GM18868 (cell line): ENCODE data around the gene ACSBG1.

ENCODE experiments used
- ATAC-seq: cut with Tn5 transposase; IDR thresholded peaks from one replicate; pipeline ENCODE4 v1.9.1; 2021; ENCODE audit warnings: mild to moderate bottlenecking, moderate library complexity; ENCODE audit not compliant: unreplicated experiment

The ACSBG1 gene

DNA sequence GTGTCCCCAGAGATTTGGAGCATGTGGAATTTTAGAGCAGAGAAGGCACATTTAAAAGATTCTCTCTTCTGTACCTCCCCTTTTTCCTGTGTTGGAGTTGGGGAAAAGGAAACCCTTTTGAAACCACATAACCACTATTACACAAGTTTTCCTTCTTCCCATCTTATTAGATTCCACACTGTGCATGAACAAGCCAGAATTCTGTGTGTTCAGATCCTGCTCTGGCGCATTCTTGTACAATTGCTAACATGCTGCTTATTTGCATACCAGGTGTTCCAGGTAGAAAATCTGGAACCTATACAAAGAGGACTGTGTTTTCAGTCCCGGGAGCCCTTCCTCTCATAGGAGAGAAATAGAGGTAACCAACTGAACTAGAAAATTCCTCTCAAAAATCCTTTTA is 100.6 kb downstream of the ACSBG1 start:
- ATAC-seq = no peak

DNA sequence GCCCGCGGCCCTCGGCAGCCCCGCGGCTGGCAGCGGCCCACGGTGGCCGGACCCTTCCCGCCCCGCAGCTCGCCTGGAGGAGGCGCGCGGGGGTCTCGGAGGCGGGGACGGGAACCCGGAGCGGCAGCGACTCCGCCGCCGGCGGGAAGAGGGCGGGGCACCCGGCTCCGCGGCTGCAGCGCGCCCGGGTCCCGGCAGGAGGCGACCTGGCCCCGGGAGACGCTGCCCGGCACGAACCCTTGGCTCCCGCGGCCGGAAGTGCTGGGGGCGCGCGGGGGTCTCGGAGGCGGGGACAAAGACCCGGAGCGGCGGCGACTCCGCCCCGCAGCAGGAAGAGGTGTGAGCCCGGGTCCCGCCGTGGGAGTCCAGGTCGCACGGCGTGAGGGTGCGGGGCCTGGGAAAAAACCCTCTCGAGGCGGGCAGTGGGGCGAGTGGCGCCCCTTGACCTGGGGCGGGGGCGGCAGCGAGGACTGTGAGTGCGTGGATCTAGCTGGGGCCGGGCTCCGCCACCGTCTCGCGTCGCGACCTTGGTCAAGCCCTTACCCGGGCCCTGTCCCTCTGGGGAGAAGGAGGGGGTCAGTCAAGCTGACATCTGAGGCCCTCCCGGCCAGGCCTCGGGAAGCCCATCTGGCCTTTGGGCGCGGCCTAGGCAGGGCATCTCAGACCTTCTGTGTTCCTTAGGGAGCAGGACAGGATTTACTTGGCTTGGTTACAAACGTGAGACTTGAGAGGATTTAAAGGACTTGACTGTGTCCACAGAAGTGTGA is 102.9 kb downstream of the ACSBG1 start, which contains the start of gene CIB2:
CIB2 (minus strand) TSS at position 151 of the 767 bp plus-strand sequence. CDS start 230 bp downstream, outside the sequence.
- peak; percentile 84 for ATAC-seq

DNA sequence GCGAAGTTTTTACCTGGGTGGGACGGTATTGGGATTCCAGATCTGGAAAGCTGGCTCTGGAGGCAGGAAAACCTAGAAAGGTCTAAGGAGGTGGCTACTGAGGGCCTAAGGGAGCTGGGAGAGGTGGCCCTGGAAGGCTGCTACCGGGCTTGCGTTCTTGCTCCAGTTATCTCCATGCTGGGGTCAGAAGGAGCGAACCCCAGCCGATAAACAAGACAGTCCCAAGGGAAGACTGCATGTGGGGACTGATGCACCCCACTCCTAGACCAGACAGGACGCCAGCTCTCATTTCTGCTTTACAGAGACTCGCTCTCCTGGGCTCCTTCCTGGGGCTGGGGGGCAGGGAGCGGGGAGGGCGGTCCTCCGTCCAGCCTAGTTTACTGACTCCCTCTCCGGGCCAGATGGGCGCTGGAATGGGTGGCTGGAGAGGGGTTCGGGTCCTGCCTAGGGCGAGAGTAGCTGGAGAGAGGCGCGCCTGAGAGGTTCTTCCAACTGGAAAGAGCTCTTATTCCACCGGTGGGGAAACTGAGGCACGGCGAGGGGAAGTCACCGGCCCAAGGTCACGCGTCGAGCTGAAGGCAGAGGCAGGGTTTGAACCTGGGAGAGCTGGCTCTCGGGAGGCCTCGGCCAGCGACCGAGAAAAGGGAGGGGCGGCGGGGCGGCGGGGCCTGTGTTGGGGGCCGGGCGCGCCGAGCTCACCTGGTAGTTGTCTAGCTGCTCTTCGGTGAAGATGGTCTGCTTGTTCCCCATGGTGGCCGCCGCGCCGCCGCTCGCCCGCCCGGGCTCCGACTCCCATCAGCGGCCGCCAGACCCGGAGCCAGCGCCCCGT is 103.7 kb downstream of the ACSBG1 start:
- peak; percentile 40 for ATAC-seq

DNA sequence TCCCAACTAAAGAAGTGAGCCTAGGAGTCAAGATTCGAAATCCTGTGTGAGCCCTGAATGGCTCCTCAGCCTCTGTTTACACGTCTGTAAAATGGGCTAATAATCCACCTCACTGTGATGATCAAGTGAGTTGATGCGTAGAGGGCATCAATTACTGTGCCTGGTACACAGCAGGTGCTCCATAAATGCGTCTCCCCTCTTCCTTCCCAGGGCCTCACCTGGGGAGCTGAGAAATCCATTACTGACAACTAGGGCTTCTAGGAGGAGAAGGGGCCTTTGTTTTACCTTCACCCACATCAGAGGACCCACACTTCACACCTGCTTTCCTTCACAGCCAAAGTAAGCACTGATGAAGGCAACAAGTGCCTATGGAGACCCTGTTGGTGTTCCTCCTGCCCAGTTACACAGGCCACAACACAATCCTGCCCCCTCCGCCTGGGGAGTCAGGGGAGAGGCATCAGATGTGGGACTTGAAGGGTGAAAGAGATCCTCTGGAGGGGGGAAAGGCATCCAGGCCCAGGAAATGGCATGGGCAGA is 104.5 kb downstream of the ACSBG1 start:
- ATAC-seq = no peak

DNA sequence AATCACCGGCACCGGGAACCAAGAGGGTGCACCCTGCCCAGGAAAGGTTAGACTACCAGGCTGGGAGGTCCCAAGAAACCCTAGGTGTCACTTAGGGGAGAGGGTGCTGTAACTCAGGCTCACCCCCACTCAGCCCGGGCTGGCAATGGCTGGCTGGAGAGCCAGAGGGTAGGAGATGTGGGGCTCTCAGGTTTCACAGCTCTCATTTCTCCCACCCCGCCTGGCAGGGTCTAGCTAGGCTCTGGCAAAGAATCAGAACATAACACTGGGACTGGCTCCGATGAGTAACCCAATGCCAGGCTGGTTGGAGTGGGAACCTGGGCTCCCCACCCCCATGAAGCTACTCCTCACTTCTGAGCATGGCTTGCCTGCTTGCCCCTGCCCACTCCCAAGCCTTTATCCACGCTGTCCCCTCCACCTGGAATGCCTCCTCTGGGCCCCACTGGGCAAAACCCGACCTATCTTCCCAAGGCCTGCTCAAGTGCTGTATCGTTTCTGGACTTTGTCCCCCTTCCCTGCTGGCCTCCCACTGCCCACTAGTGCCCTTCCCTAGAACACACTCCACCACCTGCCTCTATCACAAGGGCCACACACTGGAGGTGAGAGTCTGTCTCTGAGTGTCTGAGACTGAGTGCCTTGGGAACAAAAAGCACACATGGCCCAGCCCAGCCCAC is 105.2 kb downstream of the ACSBG1 start:
- ATAC-seq = no peak

DNA sequence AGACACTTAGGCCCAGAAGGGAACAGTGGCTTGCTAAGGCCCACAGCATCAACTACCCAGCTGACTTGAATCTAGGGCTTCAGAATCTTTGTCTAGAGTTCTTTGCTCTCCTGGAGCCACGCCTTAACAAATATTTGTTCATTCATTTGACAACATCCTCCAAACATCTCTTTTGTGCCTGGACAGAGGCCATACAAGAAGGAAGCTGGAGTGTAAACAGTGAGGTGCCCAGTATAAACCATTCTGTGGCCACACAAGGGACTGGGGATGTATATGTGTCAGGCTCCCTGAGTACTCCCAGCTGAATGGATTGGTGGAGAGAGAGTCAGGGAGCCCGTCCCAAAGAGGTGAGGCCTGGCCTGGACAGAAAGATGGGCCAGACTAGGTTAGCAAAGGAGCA is 106.5 kb downstream of the ACSBG1 start:
- ATAC-seq = no peak

DNA sequence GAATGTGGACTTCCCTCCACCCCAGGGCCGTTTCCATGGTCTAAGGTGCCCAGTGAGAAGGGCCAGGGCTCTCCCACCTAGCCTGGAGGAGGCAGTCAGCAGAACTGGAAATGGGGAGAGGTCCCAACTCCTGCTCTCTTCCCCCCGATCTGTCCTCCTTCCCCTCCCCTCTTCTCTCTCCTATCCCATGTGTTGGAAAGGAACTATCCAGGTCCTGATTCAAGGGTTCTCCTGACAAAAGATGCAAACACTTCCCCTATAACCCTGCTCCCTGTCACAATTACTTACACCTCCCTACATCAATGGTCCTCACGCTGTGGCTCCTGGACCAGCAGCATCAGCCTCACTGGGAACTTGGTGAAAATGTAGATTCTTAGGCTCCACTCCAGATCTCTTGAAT is 109.1 kb downstream of the ACSBG1 start:
- no peak for ATAC-seq

DNA sequence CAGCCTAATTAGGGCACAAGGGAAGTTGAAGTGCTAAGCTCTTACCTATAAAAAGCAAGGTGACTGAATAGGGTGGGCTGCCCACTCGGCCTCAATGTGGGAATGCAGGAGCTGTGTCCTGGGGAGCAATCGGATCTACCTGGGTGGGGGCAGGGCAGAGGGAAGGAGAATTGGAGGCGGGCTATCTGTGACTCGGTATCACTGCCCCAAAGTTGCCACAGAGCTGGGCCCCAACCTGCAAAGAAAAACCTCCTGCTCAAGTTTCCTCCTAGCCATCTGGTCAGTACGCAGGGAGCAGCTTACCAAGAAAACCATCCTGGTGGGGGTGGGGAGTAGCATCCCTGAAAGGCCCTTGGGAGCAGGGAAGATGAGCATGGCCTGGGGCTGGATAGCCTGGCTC is 113.8 kb downstream of the ACSBG1 start:
- ATAC-seq = no peak
